ENCODE results near the gene TMEM98. TPM values are rescaled to one million over a fixed set of nuclear protein-coding genes. Genes with fewer than 3 reads are reported as not detected.

The TMEM98 gene
- total and polyA plus RNA-seq, 2 of the 8 experiments (the other 6 are each of a cell fraction or from before 2014, with no cell fraction given): 86.1 to 232 TPM

DNA sequence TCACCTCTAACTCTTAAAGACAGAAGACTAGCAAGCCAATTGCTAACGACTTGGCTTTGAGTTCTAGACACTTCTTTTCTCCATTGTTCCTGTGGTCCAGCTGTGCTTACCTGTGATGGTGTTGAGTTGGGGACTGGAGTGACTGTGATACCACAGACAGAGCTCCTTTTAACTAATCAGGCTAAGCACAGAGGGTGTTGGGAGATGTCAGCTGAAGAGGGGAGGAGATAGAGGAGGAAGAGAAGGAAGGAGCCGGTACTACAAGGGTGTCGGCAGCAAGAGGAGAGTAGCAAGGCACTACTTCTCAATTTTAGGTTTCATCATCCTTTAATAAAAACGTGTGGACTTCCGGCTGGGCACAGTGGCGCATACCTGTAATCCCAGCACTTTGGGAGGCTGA lies 45.9 kb upstream of the TMEM98 start (continued):
- TF ChIP-seq, protein P1, sequence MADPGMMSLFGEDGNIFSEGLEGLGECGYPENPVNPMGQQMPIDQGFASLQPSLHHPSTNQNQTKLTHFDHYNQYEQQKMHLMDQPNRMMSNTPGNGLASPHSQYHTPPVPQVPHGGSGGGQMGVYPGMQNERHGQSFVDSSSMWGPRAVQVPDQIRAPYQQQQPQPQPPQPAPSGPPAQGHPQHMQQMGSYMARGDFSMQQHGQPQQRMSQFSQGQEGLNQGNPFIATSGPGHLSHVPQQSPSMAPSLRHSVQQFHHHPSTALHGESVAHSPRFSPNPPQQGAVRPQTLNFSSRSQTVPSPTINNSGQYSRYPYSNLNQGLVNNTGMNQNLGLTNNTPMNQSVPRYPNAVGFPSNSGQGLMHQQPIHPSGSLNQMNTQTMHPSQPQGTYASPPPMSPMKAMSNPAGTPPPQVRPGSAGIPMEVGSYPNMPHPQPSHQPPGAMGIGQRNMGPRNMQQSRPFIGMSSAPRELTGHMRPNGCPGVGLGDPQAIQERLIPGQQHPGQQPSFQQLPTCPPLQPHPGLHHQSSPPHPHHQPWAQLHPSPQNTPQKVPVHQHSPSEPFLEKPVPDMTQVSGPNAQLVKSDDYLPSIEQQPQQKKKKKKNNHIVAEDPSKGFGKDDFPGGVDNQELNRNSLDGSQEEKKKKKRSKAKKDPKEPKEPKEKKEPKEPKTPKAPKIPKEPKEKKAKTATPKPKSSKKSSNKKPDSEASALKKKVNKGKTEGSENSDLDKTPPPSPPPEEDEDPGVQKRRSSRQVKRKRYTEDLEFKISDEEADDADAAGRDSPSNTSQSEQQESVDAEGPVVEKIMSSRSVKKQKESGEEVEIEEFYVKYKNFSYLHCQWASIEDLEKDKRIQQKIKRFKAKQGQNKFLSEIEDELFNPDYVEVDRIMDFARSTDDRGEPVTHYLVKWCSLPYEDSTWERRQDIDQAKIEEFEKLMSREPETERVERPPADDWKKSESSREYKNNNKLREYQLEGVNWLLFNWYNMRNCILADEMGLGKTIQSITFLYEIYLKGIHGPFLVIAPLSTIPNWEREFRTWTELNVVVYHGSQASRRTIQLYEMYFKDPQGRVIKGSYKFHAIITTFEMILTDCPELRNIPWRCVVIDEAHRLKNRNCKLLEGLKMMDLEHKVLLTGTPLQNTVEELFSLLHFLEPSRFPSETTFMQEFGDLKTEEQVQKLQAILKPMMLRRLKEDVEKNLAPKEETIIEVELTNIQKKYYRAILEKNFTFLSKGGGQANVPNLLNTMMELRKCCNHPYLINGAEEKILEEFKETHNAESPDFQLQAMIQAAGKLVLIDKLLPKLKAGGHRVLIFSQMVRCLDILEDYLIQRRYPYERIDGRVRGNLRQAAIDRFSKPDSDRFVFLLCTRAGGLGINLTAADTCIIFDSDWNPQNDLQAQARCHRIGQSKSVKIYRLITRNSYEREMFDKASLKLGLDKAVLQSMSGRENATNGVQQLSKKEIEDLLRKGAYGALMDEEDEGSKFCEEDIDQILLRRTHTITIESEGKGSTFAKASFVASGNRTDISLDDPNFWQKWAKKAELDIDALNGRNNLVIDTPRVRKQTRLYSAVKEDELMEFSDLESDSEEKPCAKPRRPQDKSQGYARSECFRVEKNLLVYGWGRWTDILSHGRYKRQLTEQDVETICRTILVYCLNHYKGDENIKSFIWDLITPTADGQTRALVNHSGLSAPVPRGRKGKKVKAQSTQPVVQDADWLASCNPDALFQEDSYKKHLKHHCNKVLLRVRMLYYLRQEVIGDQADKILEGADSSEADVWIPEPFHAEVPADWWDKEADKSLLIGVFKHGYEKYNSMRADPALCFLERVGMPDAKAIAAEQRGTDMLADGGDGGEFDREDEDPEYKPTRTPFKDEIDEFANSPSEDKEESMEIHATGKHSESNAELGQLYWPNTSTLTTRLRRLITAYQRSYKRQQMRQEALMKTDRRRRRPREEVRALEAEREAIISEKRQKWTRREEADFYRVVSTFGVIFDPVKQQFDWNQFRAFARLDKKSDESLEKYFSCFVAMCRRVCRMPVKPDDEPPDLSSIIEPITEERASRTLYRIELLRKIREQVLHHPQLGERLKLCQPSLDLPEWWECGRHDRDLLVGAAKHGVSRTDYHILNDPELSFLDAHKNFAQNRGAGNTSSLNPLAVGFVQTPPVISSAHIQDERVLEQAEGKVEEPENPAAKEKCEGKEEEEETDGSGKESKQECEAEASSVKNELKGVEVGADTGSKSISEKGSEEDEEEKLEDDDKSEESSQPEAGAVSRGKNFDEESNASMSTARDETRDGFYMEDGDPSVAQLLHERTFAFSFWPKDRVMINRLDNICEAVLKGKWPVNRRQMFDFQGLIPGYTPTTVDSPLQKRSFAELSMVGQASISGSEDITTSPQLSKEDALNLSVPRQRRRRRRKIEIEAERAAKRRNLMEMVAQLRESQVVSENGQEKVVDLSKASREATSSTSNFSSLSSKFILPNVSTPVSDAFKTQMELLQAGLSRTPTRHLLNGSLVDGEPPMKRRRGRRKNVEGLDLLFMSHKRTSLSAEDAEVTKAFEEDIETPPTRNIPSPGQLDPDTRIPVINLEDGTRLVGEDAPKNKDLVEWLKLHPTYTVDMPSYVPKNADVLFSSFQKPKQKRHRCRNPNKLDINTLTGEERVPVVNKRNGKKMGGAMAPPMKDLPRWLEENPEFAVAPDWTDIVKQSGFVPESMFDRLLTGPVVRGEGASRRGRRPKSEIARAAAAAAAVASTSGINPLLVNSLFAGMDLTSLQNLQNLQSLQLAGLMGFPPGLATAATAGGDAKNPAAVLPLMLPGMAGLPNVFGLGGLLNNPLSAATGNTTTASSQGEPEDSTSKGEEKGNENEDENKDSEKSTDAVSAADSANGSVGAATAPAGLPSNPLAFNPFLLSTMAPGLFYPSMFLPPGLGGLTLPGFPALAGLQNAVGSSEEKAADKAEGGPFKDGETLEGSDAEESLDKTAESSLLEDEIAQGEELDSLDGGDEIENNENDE (IDR thresholded peaks at IDR 0.05; ENCODE audit: insufficient replicate concordance, low read length): no peak
- TF ChIP-seq TBP (IDR thresholded peaks at IDR 0.05; ENCODE audit: low read depth, low read length) (no peak), SP1 (IDR thresholded peaks at IDR 0.05; ENCODE audit: low read depth, low read length) (no peak), USF2 (IDR thresholded peaks at IDR 0.05; ENCODE audit: low read length) (no peak), KDM1A (IDR thresholded peaks at IDR 0.05; ENCODE audit: borderline replicate concordance, low read length) (no peak)
- TF ChIP-seq, protein P2, sequence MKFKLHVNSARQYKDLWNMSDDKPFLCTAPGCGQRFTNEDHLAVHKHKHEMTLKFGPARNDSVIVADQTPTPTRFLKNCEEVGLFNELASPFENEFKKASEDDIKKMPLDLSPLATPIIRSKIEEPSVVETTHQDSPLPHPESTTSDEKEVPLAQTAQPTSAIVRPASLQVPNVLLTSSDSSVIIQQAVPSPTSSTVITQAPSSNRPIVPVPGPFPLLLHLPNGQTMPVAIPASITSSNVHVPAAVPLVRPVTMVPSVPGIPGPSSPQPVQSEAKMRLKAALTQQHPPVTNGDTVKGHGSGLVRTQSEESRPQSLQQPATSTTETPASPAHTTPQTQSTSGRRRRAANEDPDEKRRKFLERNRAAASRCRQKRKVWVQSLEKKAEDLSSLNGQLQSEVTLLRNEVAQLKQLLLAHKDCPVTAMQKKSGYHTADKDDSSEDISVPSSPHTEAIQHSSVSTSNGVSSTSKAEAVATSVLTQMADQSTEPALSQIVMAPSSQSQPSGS (IDR thresholded peaks at IDR 0.05; ENCODE audit: low read length): no peak
